Common myeloid progenitor, CD34-positive (primary cell): ENCODE measurements around the gene NOP10.
"Not testable (repeated sequence)": the region's sequence is repeated elsewhere in the genome, so short reads cannot be mapped to it uniquely, and the experiment has no call there.

Source experiments
- CTCF ChIA-PET: fragments of 350-600 bp; sonication (Branson Sonifier 250); formaldehyde crosslinking; loops from one replicate; lab custom pipeline; 2021; ENCODE audit warnings: antibody characterized with exemption; lab: Charles Lee
- POLR2A ChIA-PET: fragments of 350-600 bp; sonication (Branson Sonifier 250); formaldehyde crosslinking; loops from one replicate; lab custom pipeline; 2021; ENCODE audit warnings: antibody characterized with exemption; lab: Charles Lee
- DNase-seq, 3 donors: peaks; one replicate each; pipeline versions ENCODE4 v3.0.0 to v3.0.0-alpha.2; 2013
- H3K27ac ChIP-seq, 2 experiments: 1 replicate in 1 of 2; 2 replicates in 1 of 2; pipeline ENCODE4 v1.7.0; 2013; ENCODE audit warnings: inconsistent platforms in 2 of 2, low read length in 2 of 2, mild to moderate bottlenecking in 2 of 2, low read depth in 1 of 2, moderate library complexity in 1 of 2; ENCODE audit not compliant: severe bottlenecking in 2 of 2, insufficient read depth in 1 of 2, poor library complexity in 1 of 2
- H3K27me3 ChIP-seq, 5 experiments: replicated peaks in 2 of 5; 1 replicate in 3 of 5; 2 replicates in 2 of 5; pipeline versions ENCODE4 v1.6.1 to v1.7.0; 2013; ENCODE audit warnings: low read length in 4 of 5, mild to moderate bottlenecking in 2 of 5, moderate library complexity in 2 of 5, inconsistent platforms in 1 of 5; ENCODE audit not compliant: insufficient read depth in 5 of 5, control insufficient read depth in 4 of 5
- H3K36me3 ChIP-seq, 4 experiments: 1 replicate in 2 of 4; 2 replicates in 2 of 4; pipeline versions ENCODE4 v1.6.1 to v1.7.0; 2013; ENCODE audit warnings: low read length in 3 of 4, control low read depth in 1 of 4, mild to moderate bottlenecking in 1 of 4; ENCODE audit not compliant: control insufficient read depth in 4 of 4, insufficient read depth in 4 of 4
- H3K4me1 ChIP-seq, 4 experiments: 1 replicate in 3 of 4; 2 replicates in 1 of 4; pipeline versions ENCODE4 v1.6.1 to v1.7.1; 2013; ENCODE audit warnings: low read length in 3 of 4, mild to moderate bottlenecking in 3 of 4, control low read depth in 1 of 4, inconsistent platforms in 1 of 4, moderate library complexity in 1 of 4; ENCODE audit not compliant: control insufficient read depth in 4 of 4, insufficient read depth in 4 of 4; ENCODE audit errors: control extremely low read depth in 1 of 4
- H3K4me3 ChIP-seq, 7 experiments: 1 replicate in 4 of 7; 2 replicates in 3 of 7; pipeline versions ENCODE4 v1.5.1 to v1.7.0; 2013; ENCODE audit warnings: mild to moderate bottlenecking in 7 of 7, low read length in 6 of 7, moderate library complexity in 6 of 7, inconsistent platforms in 2 of 7, low read depth in 2 of 7, control low read depth in 1 of 7; ENCODE audit not compliant: insufficient read depth in 4 of 7, control insufficient read depth in 1 of 7; ENCODE audit errors: extremely low read depth in 1 of 7
- H3K9me3 ChIP-seq, 5 experiments: 1 replicate in 4 of 5; 2 replicates in 1 of 5; pipeline versions ENCODE4 v1.6.1 to v1.7.1; 2013; ENCODE audit warnings: low read length in 4 of 5, mild to moderate bottlenecking in 2 of 5, inconsistent platforms in 1 of 5, low read depth in 1 of 5, moderate library complexity in 1 of 5; ENCODE audit not compliant: control insufficient read depth in 4 of 5, insufficient read depth in 2 of 5; ENCODE audit errors: control extremely low read depth in 1 of 5
- WGBS: methylation state at CpG from one replicate; pipeline ENCODE4 v1.1.5; 2013; ENCODE audit not compliant: insufficient coverage; 5-methylcytosine and 5-hydroxymethylcytosine counted together

NOP10 gene

GRCh38 chr15:34352996-34353395, 10.1 kb upstream of the NOP10 start:
- CTCF ChIA-PET, result interaction anchor here (1.4 to 1.8 kb wide), 2 partner anchors 9 to 15 kb away, joined by 5 to 7 read pairs; partner anchors contain the start of gene LPCAT4
- WGBS, result 98% methylated on average over 7 of the region's 12 CpGs
- H3K9me3 ChIP-seq, H3K27ac ChIP-seq, DNase-seq, H3K4me1 ChIP-seq, H3K4me3 ChIP-seq, H3K27me3 ChIP-seq, POLR2A ChIA-PET: not testable (repeated sequence)
- H3K36me3 ChIP-seq, result peaks cover 5 to 36% (median 25%) of the 10 kb centered on the region in 4 experiments

DNA sequence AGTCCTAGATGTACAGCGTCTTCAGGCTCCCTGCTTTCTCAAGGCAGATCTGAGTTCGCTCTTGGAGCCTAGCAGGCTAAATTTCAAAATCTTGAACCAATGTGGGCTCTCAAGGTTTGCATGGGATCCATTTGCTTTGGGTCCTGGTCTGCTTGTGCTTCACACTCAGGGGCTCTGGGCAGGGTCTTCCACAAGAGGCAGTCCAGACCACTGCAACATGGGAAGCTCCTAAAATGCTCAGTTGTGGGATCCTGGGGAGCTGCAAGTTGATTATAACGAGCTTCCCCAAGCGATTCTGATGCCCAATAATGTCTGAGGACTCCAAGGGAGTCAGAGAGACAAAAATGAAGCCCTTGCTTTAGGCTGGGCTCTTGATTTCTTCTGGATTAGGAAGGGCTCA, 6.8 kb upstream of the NOP10 start:
- Histone ChIP-seq H3K27ac (no peak overlapping the region), H3K9me3 (no peaks in the 10 kb centered on the region), H3K4me1 (no peaks in the 10 kb centered on the region), H3K36me3 (peaks cover 0 to 6% (median 2%) of the 10 kb centered on the region in 4 experiments), H3K27me3 (no peaks in the 10 kb centered on the region), H3K4me3 (no peak overlapping the region)
- POLR2A ChIA-PET, result no interaction called here
- DNase-seq, result no peak
- CTCF ChIA-PET, result no interaction called here
- WGBS, result 93% methylated on average over 4 of the region's 4 CpGs

- no peak for DNase-seq
- no peaks in the 10 kb centered on the region for H3K4me1 ChIP-seq
- H3K27me3 ChIP-seq, result no peaks in the 10 kb centered on the region
- H3K36me3 ChIP-seq, result no peaks in the 10 kb centered on the region
- WGBS, result 100% methylated on average over 1 of the region's 1 CpG
- CTCF ChIA-PET, result interaction anchor here (1.0 to 1.2 kb wide), 2 partner anchors 11 to 19 kb away, joined by 3 to 6 read pairs; partner anchors contain the start of gene LPCAT4
- POLR2A ChIA-PET, result no interaction called here
- H3K27ac ChIP-seq, result no peak overlapping the region
- H3K4me3 ChIP-seq, result no peak overlapping the region
- no peaks in the 10 kb centered on the region for H3K9me3 ChIP-seq
Measured at GRCh38 chr15:34348735-34349300, 5.9 kb upstream of the NOP10 start.

- no peak overlapping the region for H3K4me3 ChIP-seq
- H3K9me3 ChIP-seq, result no peaks in the 10 kb centered on the region
- no peak overlapping the region for H3K27ac ChIP-seq
- H3K36me3 ChIP-seq, result no peaks in the 10 kb centered on the region
- H3K27me3 ChIP-seq, result no peaks in the 10 kb centered on the region
- POLR2A ChIA-PET, result no interaction called here
- CTCF ChIA-PET, result interaction anchor here (1.0 to 1.2 kb wide), 2 partner anchors 12 to 20 kb away, joined by 3 to 6 read pairs; partner anchors contain the start of gene LPCAT4
- H3K4me1 ChIP-seq, result no peaks in the 10 kb centered on the region
- no peak for DNase-seq
- 90% methylated on average over 13 of the region's 13 CpGs for WGBS
Measured at GRCh38 chr15:34347951-34348638, 5.2 kb upstream of the NOP10 start.

DNA sequence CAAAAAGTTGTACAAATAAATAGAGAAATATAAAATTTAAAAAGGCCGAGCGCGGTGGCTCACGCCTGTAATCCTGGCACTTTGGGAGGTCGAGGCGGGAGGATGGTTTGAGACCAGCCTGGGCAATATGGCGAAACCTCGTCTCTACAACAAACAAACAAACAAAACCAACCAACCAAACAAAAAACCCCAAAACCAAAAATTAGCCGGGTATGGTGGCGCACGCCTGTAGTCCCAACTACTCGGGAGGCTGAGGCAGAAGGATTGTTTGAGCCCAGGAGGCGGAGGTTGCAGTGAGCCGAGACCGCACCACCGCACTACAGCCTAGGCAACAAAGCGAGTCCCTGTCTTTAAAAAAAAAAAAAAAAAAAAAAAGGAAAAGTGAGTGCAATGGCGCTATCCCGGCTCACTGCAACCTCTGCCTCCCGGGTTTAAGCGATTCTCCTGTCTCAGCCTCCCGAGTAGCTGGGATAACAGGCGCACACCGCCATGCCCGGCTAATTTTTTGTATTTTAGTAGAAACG, 661 bp downstream of the NOP10 start:
- ChIA-PET CTCF (interaction anchor here (0.6 to 2.4 kb wide), 10 partner anchors 9 to 101 kb away, joined by 3 to 11 read pairs (median 4); no protein-coding TSS in a partner anchor), POLR2A (interaction anchor here (1.8 kb wide), 1 partner anchor 25 kb away, joined by 12 read pairs; the partner anchor contains the start of gene LPCAT4)

DNA sequence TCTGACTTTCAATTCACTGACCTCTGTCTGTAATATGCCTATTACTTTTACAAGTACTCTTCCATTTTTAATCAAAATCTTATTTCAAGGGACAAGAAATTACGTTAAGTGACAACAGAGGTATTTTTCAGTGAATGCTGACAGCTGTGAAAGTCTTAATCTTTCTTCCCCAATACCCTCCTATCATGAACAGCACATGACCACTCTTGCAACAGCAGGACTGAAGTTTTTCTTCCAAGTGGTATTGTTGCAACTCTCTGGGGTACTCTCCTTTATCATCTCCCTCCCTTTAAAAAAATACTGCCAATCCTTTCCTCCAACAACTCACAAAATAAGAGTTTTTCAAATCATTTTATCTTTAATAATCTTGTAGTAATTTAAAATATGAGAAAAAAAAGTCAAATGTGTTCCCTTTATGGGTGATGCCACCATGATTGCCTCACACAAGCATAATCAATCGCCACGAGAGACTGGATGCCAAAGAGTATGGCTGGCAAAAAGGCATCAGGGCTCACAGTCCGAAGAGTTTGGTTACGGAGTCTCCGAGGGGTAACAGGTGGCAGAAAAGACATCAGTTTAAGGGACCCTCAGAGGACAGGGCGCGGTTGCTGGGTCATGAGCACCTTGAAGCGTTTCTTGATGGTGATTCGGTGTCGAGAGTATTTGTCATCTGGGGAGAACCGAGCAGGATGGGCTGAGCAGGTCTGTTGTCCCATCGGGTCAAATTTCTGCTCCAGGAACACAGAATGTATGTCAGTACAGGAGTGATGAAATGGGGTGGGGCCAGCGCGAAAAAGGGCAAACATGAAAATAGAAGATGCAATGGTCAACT, 1.3 kb downstream of the NOP10 start:
- peak overlapping the region in 6 of 7 experiments; percentile 90 to 99 (median 96) for H3K4me3 ChIP-seq
- H3K9me3 ChIP-seq, result no peaks in the 10 kb centered on the region
- CTCF ChIA-PET, result no interaction called here
- no peak for DNase-seq
- H3K4me1 ChIP-seq, result peaks cover 3 to 26% (median 15%) of the 10 kb centered on the region in 4 experiments
- H3K27me3 ChIP-seq, result no peaks in the 10 kb centered on the region
- POLR2A ChIA-PET, result no interaction called here
- WGBS, result 100% methylated on average over 13 of the region's 15 CpGs
- H3K36me3 ChIP-seq, result peaks cover 0 to 21% (median 7%) of the 10 kb centered on the region in 4 experiments
- no peak overlapping the region for H3K27ac ChIP-seq

More for the DNA sequence above, 661 bp downstream of the NOP10 start:
- peak overlapping the region; percentile 57 to 99 (median 94) for H3K4me3 ChIP-seq
- 34% methylated on average over 17 of the region's 26 CpGs for WGBS
- peaks cover 0 to 19% (median 12%) of the 10 kb centered on the region in 4 experiments for H3K4me1 ChIP-seq
- not testable (repeated sequence) for H3K27me3 ChIP-seq, H3K9me3 ChIP-seq
- H3K36me3 ChIP-seq, result peaks cover 0 to 21% (median 7%) of the 10 kb centered on the region in 4 experiments
- H3K27ac ChIP-seq, result peak overlapping the region; percentile 83 to 93
- peak in 2 of 3 donors; percentile 56 to 58 for DNase-seq
